Frontal cortex (tissue), 1 donor: ENCODE results near the gene SMARCC2. TPM values are rescaled to one million over a fixed set of nuclear protein-coding genes. Genes with fewer than 3 reads are reported as not detected.

Experiments used
- total RNA-seq: library from RNA; depleted of rRNA; stranded (reverse); fragments of >200 nt; gene quantifications from one replicate; pipeline ENCODE4 v1.2.3, GENCODE V29; 2014

SMARCC2 gene
- total RNA-seq, 1 donor from 2014 or later: 93.3 TPM

Other genes with a start within 250 kb of the SMARCC2 start
- gene PMEL, start 223.4 kb downstream of the SMARCC2 start, total RNA-seq: not detected
- 5.3 TPM for gene CDK2, start 222.7 kb downstream of the SMARCC2 start, total RNA-seq
- gene RAB5B, start 215.4 kb downstream of the SMARCC2 start, total RNA-seq: 33.0 TPM
- gene SUOX, start 192.2 kb downstream of the SMARCC2 start, total RNA-seq: 8.2 TPM
- 1.6 TPM for gene IKZF4, start 168.4 kb downstream of the SMARCC2 start, total RNA-seq
- 15.5 TPM for gene RPS26, start 147.6 kb downstream of the SMARCC2 start, total RNA-seq
- 2.0 TPM for gene ERBB3, start 109.3 kb downstream of the SMARCC2 start, total RNA-seq
- 74.6 TPM for gene PA2G4, start 84.9 kb downstream of the SMARCC2 start, total RNA-seq
- 1,399 TPM for gene RPL41, start 72.8 kb downstream of the SMARCC2 start, total RNA-seq
- 8.2 TPM for gene ZC3H10, start 71.2 kb downstream of the SMARCC2 start, total RNA-seq
- gene ESYT1, start 61.2 kb downstream of the SMARCC2 start, total RNA-seq: 26.5 TPM
- 123 TPM for gene MYL6B, start 36.9 kb downstream of the SMARCC2 start, total RNA-seq
- 511 TPM for gene MYL6, start 31.1 kb downstream of the SMARCC2 start, total RNA-seq
- gene RNF41, start 32.4 kb upstream of the SMARCC2 start, total RNA-seq: 53.0 TPM
- 26.9 TPM for gene NABP2, start 34.9 kb upstream of the SMARCC2 start, total RNA-seq
- gene SLC39A5, start 40.6 kb upstream of the SMARCC2 start, total RNA-seq: not detected
- 10.2 TPM for gene ANKRD52, start 68.9 kb upstream of the SMARCC2 start, total RNA-seq
- 12.2 TPM for gene COQ10A, start 77.5 kb upstream of the SMARCC2 start, total RNA-seq
- 83.6 TPM for gene CS, start 110.8 kb upstream of the SMARCC2 start, total RNA-seq
- gene CNPY2, start 126.5 kb upstream of the SMARCC2 start, total RNA-seq: 42.8 TPM
- gene PAN2, start 144.5 kb upstream of the SMARCC2 start, total RNA-seq: 24.5 TPM
- gene IL23A, start 149.4 kb upstream of the SMARCC2 start, total RNA-seq: not detected
- gene STAT2, start 170.6 kb upstream of the SMARCC2 start, total RNA-seq: 75.0 TPM
- gene APOF, start 173.4 kb upstream of the SMARCC2 start, total RNA-seq: not detected